K562 (cell line): ENCODE data around the gene FAM124A. TPM values are rescaled to one million over a fixed set of nuclear protein-coding genes. Genes with fewer than 3 reads are reported as not detected.
A peak's percentile ranks its signal among the peaks of the same experiment; 100 is the strongest.

Experiments used
- KAT7 ChIP-seq: sonication (generic); formaldehyde crosslinking; IDR thresholded peaks from 2 replicates; pipeline ENCODE4 v1.8.0; 2022; ENCODE audit warnings: missing genetic modification reagents, mild to moderate bottlenecking, borderline replicate concordance
- NCOA4 ChIP-seq: fragments of 450-650 bp; IDR thresholded peaks from 2 replicates; pipeline ENCODE4 v1.6.1; 2018; ENCODE audit warnings: mild to moderate bottlenecking; ENCODE audit not compliant: partially characterized antibody
- NR3C1 ChIP-seq: sonication (generic); formaldehyde crosslinking; IDR thresholded peaks from 2 replicates; pipeline ENCODE4 v1.8.1; 2022; ENCODE audit warnings: missing genetic modification reagents
- PHF20 ChIP-seq: fragments of 450-650 bp; IDR thresholded peaks from 2 replicates; pipeline ENCODE4 v1.6.1; 2018; ENCODE audit not compliant: partially characterized antibody
- POLR3G ChIP-seq: IDR thresholded peaks from 2 replicates; pipeline ENCODE4 v1.6.1; 2011; ENCODE audit not compliant: insufficient read length, insufficient replicate concordance; ENCODE audit errors: extremely low read depth
- SIX5 ChIP-seq, 2 experiments: IDR thresholded peaks; 2 replicates each; pipeline ENCODE4 v1.6.1; 2011; ENCODE audit warnings: low read length in 2 of 2, borderline replicate concordance in 1 of 2, low read depth in 1 of 2, mild to moderate bottlenecking in 1 of 2, moderate library complexity in 1 of 2; ENCODE audit not compliant: insufficient read depth in 1 of 2
- ZNF143 ChIP-seq: sonication (generic); formaldehyde crosslinking; IDR thresholded peaks from 2 replicates; pipeline ENCODE4 v1.9.0; 2022; ENCODE audit warnings: mild to moderate bottlenecking, missing genetic modification reagents
- polyA plus RNA-seq, 8 experiments: library from polyadenylated mRNA; depleted of rRNA in 4 of 8; stranded (reverse) in 5 of 8; unstranded in 3 of 8; fragments of >200 nt; fragmentation: Nextera tagmentation in 2 of 8; fragmentation: Illumina TruSeq in 1 of 8; extraction: Ambion mirVana in 2 of 8; extraction: Trizol in 1 of 8; gene quantifications; 2 replicates each; pipeline versions ENCODE4 v1.2.1 to v1.2.3, GENCODE V29; 2011 to 2014; ENCODE audit warnings: inconsistent platforms in 1 of 8, missing spikeins in 1 of 8
- total RNA-seq, 7 experiments: library from RNA; depleted of rRNA in 6 of 7; stranded (reverse); fragments of >200 nt in 6 of 7; fragmentation: Illumina TruSeq in 2 of 7; extraction: Trizol in 2 of 7; gene quantifications; 2 replicates each; pipeline versions ENCODE4 v1.2.1 to v1.2.3, GENCODE V29; 2011 to 2021; ENCODE audit warnings: low replicate concordance in 1 of 7
- TF ChIP-seq, protein P1 (sequence below), 3 experiments: IDR thresholded peaks in 2 of 3; conservative IDR thresholded peaks in 1 of 3; 2 replicates each; pipeline ENCODE4 v1.5.1; 2011 to 2012; ENCODE audit warnings: low read length in 3 of 3, mild to moderate bottlenecking in 3 of 3, control low read depth in 2 of 3, improper control_type of control experiment in 1 of 3, inconsistent platforms in 1 of 3, low read depth in 1 of 3, mixed read lengths in 1 of 3, moderate library complexity in 1 of 3; ENCODE audit not compliant: insufficient read depth in 2 of 3
- TF ChIP-seq, protein P2 (sequence below), 2 experiments: fragments of 450-650 bp; formaldehyde crosslinking in 1 of 2; IDR thresholded peaks; 2 replicates each; pipeline versions ENCODE4 v1.4.0 to v1.6.1; 2014 to 2020; ENCODE audit warnings: mild to moderate bottlenecking in 2 of 2, borderline replicate concordance in 1 of 2, low read depth in 1 of 2
- TF ChIP-seq, protein P3 (sequence below): fragments of 450-650 bp; formaldehyde crosslinking; IDR thresholded peaks from 2 replicates; pipeline ENCODE4 v1.4.0; 2020; ENCODE audit warnings: mild to moderate bottlenecking, moderate library complexity
- TF ChIP-seq, protein P4 (sequence below): sonication (generic); formaldehyde crosslinking; IDR thresholded peaks from 2 replicates; pipeline ENCODE4 v1.9.0; 2022; ENCODE audit warnings: mild to moderate bottlenecking, missing genetic modification reagents

FAM124A gene
- total and polyA plus RNA-seq, 9 of the 15 experiments (the other 6 are each of a cell fraction or from before 2014, with no cell fraction given), result not detected

DNA sequence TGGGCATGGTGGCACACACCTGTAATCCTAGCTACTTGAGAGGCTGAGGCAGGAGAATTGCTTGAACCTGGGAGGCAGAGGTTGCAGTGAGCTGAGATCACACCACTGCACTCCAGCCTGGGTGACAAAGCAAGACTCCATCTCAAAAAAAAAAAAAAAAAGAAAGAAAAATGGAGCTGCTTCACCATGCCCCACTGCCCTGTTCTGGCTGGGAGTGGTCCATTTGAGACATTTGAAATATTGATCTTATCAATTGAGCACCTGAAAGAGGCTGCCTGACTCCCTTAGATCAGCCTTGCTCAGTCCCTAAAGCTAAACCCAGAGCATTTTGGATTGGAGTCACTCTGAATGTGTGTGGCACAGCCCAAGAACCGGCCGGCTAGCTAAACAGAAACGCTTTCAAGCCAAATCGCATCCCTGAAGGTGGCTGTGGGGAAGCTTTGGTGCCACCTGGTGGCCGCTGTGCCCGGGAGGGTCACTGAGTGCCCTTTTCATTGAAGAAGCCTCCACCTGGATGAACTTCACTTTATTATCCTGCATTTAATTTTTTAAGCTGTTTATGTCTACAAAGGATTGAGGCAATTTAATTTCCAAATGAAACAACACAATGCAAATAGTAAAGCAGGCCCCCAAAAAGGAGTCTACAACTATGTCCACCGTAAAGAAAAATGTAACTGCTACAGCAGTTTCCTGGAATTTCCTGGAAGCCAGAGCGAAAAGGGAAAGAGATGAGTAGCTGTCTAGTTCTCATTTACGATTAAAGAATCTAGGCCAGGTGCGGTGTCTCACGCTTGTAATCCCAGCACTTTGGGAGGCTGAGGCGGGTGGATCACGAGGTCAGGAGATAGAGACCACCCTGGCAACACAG, 64.2 kb downstream of the FAM124A start (continued):
- TF ChIP-seq, protein P1, sequence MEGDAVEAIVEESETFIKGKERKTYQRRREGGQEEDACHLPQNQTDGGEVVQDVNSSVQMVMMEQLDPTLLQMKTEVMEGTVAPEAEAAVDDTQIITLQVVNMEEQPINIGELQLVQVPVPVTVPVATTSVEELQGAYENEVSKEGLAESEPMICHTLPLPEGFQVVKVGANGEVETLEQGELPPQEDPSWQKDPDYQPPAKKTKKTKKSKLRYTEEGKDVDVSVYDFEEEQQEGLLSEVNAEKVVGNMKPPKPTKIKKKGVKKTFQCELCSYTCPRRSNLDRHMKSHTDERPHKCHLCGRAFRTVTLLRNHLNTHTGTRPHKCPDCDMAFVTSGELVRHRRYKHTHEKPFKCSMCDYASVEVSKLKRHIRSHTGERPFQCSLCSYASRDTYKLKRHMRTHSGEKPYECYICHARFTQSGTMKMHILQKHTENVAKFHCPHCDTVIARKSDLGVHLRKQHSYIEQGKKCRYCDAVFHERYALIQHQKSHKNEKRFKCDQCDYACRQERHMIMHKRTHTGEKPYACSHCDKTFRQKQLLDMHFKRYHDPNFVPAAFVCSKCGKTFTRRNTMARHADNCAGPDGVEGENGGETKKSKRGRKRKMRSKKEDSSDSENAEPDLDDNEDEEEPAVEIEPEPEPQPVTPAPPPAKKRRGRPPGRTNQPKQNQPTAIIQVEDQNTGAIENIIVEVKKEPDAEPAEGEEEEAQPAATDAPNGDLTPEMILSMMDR (IDR thresholded peaks at IDR 0.05 in 2 of 3, conservative IDR thresholded peaks at IDR 0.05 in 1 of 3; ENCODE audit: insufficient read depth in 2 of 3, low read depth in 1 of 3, low read length in 3 of 3), result peak; percentile 74 to 83 (median 77)
- TF ChIP-seq, protein P2, sequence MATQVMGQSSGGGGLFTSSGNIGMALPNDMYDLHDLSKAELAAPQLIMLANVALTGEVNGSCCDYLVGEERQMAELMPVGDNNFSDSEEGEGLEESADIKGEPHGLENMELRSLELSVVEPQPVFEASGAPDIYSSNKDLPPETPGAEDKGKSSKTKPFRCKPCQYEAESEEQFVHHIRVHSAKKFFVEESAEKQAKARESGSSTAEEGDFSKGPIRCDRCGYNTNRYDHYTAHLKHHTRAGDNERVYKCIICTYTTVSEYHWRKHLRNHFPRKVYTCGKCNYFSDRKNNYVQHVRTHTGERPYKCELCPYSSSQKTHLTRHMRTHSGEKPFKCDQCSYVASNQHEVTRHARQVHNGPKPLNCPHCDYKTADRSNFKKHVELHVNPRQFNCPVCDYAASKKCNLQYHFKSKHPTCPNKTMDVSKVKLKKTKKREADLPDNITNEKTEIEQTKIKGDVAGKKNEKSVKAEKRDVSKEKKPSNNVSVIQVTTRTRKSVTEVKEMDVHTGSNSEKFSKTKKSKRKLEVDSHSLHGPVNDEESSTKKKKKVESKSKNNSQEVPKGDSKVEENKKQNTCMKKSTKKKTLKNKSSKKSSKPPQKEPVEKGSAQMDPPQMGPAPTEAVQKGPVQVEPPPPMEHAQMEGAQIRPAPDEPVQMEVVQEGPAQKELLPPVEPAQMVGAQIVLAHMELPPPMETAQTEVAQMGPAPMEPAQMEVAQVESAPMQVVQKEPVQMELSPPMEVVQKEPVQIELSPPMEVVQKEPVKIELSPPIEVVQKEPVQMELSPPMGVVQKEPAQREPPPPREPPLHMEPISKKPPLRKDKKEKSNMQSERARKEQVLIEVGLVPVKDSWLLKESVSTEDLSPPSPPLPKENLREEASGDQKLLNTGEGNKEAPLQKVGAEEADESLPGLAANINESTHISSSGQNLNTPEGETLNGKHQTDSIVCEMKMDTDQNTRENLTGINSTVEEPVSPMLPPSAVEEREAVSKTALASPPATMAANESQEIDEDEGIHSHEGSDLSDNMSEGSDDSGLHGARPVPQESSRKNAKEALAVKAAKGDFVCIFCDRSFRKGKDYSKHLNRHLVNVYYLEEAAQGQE (IDR thresholded peaks at IDR 0.05; ENCODE audit: borderline replicate concordance), result peak; percentile 54; the same call in 1 of the 2 replicates
- TF ChIP-seq, protein P2 (CRISPR knock-in tag; IDR thresholded peaks at IDR 0.05; ENCODE audit: low read depth), result no peak
- no peak for TF ChIP-seq ZNF143 (CRISPR knock-in tag)
- TF ChIP-seq, protein P3, sequence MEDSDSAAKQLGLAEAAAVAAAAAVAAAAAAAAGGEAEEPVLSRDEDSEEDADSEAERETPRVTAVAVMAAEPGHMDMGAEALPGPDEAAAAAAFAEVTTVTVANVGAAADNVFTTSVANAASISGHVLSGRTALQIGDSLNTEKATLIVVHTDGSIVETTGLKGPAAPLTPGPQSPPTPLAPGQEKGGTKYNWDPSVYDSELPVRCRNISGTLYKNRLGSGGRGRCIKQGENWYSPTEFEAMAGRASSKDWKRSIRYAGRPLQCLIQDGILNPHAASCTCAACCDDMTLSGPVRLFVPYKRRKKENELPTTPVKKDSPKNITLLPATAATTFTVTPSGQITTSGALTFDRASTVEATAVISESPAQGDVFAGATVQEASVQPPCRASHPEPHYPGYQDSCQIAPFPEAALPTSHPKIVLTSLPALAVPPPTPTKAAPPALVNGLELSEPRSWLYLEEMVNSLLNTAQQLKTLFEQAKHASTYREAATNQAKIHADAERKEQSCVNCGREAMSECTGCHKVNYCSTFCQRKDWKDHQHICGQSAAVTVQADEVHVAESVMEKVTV (CRISPR knock-in tag), result 0 out of 2 replicates have a peak, but pooled peaks have one; percentile 18
- TF ChIP-seq PHF20, result no peak
- no peak for TF ChIP-seq NCOA4
- TF ChIP-seq, protein P4, sequence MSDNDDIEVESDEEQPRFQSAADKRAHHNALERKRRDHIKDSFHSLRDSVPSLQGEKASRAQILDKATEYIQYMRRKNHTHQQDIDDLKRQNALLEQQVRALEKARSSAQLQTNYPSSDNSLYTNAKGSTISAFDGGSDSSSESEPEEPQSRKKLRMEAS, result no peak
- TF ChIP-seq KAT7 (CRISPR knock-in tag), result no peak
- TF ChIP-seq NR3C1 (CRISPR knock-in tag), result no peak
- no peak for TF ChIP-seq SIX5 (IDR thresholded peaks at IDR 0.05; ENCODE audit: borderline replicate concordance in 1 of 2, insufficient read depth in 1 of 2, low read depth in 1 of 2, low read length in 2 of 2)
- no peak for TF ChIP-seq POLR3G
